ENCODE results near the gene CCDC183. TPM values are rescaled to one million over a fixed set of nuclear protein-coding genes. Genes with fewer than 3 reads are reported as not detected.

Gene CCDC183
- total and polyA plus RNA-seq, 7 donors: 0.71 to 3.5 (median 2.2) TPM; not detected in 1

GRCh38 chr9:136774416-136775045, 21.6 kb upstream of the CCDC183 start:
- H3K4me1 ChIP-seq: no peaks in the 10 kb centered on the region
- intact Hi-C loops (cut with DNase I): no loop called here
- H3K27ac ChIP-seq: no peak overlapping the region
- no peaks in the 10 kb centered on the region for H3K36me3 ChIP-seq
- no peak overlapping the region for H3K4me3 ChIP-seq
- no peak for DNase-seq
- no peaks in the 10 kb centered on the region for H3K27me3 ChIP-seq
- TF ChIP-seq POLR2A (IDR thresholded peaks at IDR 0.05): no peak
- no peak for TF ChIP-seq POLR2AphosphoS5 (IDR thresholded peaks at IDR 0.05)
- no peak for TF ChIP-seq CTCF (IDR thresholded peaks at IDR 0.05)
- no peak for TF ChIP-seq EP300 (IDR thresholded peaks at IDR 0.05)
- peaks cover 0 to 4% (median 2%) of the 10 kb centered on the region in 4 donors for H3K9me3 ChIP-seq
- WGBS, 2 donors: 90% methylated on average over 12 of the region's 12 CpGs

- Histone ChIP-seq H3K4me1 (no peaks in the 10 kb centered on the region), H3K4me3 (no peak overlapping the region), H3K9me3 (peaks cover 0 to 4% (median 2%) of the 10 kb centered on the region in 4 donors), H3K27ac (no peak overlapping the region), H3K36me3 (no peaks in the 10 kb centered on the region), H3K27me3 (no peaks in the 10 kb centered on the region)
- TF ChIP-seq POLR2A (IDR thresholded peaks at IDR 0.05): no peak
- no peak for TF ChIP-seq POLR2AphosphoS5 (IDR thresholded peaks at IDR 0.05)
- no peak for TF ChIP-seq EP300 (IDR thresholded peaks at IDR 0.05)
- 76% methylated on average over 6 of the region's 6 CpGs for WGBS, 2 donors
- intact Hi-C loops (cut with DNase I): no loop called here
- no peak for DNase-seq
These were observed 20.9 kb upstream of the CCDC183 start for GRCh38 chr9:136775191-136775590.

GRCh38 chr9:136776947-136777346, 19.2 kb upstream of the CCDC183 start:
- Histone ChIP-seq H3K4me3 (no peak overlapping the region), H3K27ac (no peak overlapping the region), H3K9me3 (peaks cover 0 to 4% (median 2%) of the 10 kb centered on the region in 4 donors), H3K27me3 (no peaks in the 10 kb centered on the region), H3K4me1 (no peaks in the 10 kb centered on the region), H3K36me3 (no peaks in the 10 kb centered on the region)
- TF ChIP-seq POLR2AphosphoS5 (IDR thresholded peaks at IDR 0.05): no peak
- no peak for TF ChIP-seq CTCF (IDR thresholded peaks at IDR 0.05)
- TF ChIP-seq EP300 (IDR thresholded peaks at IDR 0.05): no peak
- TF ChIP-seq POLR2A (IDR thresholded peaks at IDR 0.05): no peak
- DNase-seq: no peak
- 48 to 59% methylated on average over 7 of the region's 7 CpGs for WGBS, 2 donors
- intact Hi-C loops (cut with DNase I): no loop called here

GRCh38 chr9:136777359-136777758, 18.8 kb upstream of the CCDC183 start:
- peaks cover 0 to 4% (median 2%) of the 10 kb centered on the region in 4 donors for H3K9me3 ChIP-seq
- H3K27ac ChIP-seq: no peak overlapping the region
- H3K4me1 ChIP-seq: no peaks in the 10 kb centered on the region
- intact Hi-C loops (cut with DNase I): no loop called here
- H3K27me3 ChIP-seq: no peaks in the 10 kb centered on the region
- TF ChIP-seq POLR2AphosphoS5 (IDR thresholded peaks at IDR 0.05) (no peak), EP300 (IDR thresholded peaks at IDR 0.05) (no peak), CTCF (IDR thresholded peaks at IDR 0.05) (no peak), POLR2A (IDR thresholded peaks at IDR 0.05) (no peak)
- H3K36me3 ChIP-seq: no peaks in the 10 kb centered on the region
- no peak overlapping the region for H3K4me3 ChIP-seq
- WGBS, 2 donors: 16 to 66% methylated on average over 14 of the region's 14 CpGs
- DNase-seq: no peak

GRCh38 chr9:136779808-136780207, 16.3 kb upstream of the CCDC183 start:
- no peak overlapping the region for H3K4me3 ChIP-seq
- no peak overlapping the region for H3K27ac ChIP-seq
- H3K4me1 ChIP-seq: peaks cover 0 to 1% (median 0%) of the 10 kb centered on the region in 4 donors
- H3K27me3 ChIP-seq: no peaks in the 10 kb centered on the region
- no peak for TF ChIP-seq EP300 (IDR thresholded peaks at IDR 0.05)
- no peak for TF ChIP-seq POLR2AphosphoS5 (IDR thresholded peaks at IDR 0.05)
- no peak for TF ChIP-seq CTCF (IDR thresholded peaks at IDR 0.05)
- no peak for TF ChIP-seq POLR2A (IDR thresholded peaks at IDR 0.05)
- intact Hi-C loops (cut with DNase I): no loop called here
- WGBS, 2 donors: 83 to 90% methylated on average over 5 of the region's 5 CpGs
- no peak for DNase-seq
- no peaks in the 10 kb centered on the region for H3K9me3 ChIP-seq
- H3K36me3 ChIP-seq: no peaks in the 10 kb centered on the region

Measured in sigmoid colon (tissue), 7 donors.